HG03354 (cell line): ENCODE results near the gene MDM2.
"Not testable (repeated sequence)": the region's sequence is repeated elsewhere in the genome, so short reads cannot be mapped to it uniquely, and the experiment has no call there.

Experiments
- ATAC-seq: cut with Tn5 transposase; IDR thresholded peaks from one replicate; pipeline ENCODE4 v1.9.1; 2021; ENCODE audit warnings: mild to moderate bottlenecking; ENCODE audit not compliant: unreplicated experiment, poor library complexity, severe bottlenecking

The MDM2 gene

DNA sequence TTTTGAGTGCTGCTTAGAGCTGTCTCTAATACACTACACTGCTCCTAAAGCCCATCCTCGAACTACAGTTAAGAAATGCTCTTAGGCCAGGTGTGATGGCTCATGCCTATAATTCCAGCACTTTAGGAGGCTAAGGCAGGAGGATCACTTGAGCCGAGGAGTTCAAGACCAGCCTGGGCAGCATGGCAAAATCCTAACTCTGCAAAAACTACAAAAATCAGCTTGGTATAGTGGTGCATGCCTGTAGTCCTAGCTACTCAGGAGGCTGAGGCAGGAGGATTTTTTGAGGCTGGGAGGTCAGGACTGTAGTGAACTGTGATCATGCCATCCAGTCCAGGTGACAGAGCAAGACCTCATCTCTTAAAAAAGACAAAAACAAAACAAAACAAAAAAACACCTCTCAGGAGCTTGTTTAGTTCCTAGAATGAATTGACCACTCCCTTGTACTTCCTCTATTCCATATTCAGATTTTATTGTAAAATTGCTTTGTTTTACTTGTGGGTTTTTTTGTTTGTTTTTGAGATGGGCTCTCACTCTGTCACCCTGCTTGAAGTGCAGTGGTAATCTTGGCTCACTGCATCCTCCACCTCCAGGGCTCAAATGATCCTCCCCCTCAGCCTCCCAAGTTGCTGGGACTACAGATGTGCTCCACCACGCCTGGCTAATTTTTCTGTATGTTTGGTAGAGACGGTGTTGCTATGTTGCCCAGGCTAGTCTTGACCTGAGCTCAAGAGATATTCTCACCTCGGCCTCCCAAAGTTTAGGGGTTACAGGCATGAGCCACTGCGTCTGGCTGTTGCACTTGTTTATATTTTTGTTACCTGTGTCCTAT is 13.6 kb downstream of the MDM2 start:
- ATAC-seq: no peak

DNA sequence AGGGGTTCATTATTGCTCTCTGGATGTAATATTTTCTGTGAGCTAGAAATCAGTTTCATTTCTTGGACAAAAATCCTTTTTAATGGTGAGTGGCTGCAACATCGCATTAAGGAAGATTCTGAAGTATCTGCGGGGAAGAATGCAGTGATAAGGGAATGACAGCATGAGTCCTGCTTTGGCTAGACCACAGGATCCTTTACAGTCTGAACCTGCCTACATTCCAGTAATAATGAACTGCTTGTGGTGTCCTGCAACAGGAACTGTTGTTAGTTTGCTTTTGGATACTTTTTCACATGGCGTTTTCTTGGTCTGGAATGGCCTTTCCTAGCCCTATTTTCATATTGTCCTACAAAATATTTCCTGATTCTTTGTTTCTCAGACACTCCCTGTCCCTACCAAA is 15.7 kb downstream of the MDM2 start:
- ATAC-seq: no peak

DNA sequence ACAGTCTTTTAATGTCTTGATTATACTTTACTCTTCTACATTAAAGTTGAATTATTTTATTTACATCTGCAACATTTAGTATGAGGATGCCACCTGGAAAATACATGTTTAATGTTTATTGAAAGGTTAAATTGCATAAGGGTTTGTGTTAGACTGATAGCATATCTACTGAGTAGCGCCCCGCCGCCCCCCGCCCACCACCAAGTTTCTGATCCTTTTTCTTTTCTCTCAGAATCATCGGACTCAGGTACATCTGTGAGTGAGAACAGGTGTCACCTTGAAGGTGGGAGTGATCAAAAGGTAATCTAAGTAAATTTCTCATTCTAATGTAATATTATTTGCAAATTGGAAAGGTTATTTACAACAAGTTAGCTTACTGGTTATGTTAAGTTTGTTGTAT is 16.2 kb downstream of the MDM2 start:
- no peak for ATAC-seq

DNA sequence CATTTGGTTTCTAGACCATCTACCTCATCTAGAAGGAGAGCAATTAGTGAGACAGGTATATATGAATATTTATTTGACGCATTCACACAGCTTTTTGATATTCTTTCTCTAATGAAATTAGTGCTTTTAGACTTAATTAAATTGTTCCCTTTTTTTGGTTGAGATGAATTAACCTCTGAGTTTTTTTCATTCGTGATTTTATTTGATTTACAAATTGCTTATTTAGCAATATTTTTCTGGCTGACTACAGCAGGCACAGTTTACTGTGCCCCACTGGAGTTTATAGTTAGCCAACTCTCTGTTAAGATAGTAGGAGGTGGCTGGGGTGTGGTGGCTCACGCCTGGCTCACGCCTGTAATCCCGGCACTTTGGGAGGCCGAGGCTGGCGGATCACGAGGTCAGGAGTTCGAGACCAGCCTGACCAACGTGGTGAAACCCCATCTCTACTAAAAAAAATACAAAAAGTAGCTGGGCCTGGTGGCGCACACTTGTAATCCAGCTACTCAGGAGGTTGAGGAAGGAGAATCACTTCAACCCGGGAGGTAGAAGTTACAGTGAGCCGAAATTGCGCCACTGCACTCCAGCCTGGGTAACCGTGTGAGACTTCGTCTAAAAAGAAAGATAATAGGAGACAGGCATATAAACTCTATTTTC is 16.7 kb downstream of the MDM2 start:
- ATAC-seq: no peak

DNA sequence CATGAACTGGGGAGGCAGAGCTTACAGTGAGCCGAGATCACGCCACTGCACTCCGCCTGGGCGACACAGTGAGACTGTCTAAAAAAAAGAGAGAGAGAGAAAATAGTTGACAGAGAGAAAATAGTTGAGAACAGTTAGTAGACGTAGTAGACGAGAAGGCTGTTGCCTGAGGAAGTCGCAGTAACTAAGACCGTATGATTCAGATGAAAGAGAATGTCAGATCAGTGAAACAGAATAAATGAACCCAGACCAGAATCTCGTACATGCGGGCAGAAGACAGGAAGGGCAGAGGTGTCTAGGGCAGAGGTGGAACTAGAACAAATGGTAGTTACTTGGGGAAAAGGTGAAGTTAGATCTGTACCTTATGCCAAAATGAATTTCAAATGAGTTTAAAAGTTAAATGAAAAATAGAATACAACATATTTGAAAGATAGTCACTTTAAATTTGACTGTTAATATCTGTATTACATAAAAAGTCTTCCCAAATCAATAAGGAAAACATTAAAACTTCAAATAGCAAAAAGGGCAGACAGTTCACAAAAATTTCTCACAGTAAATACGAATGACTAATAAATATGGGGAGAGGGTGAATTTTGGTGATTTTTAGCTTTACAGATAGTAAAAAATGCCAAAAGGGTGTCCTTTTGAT is 17.7 kb downstream of the MDM2 start:
- ATAC-seq: no peak

DNA sequence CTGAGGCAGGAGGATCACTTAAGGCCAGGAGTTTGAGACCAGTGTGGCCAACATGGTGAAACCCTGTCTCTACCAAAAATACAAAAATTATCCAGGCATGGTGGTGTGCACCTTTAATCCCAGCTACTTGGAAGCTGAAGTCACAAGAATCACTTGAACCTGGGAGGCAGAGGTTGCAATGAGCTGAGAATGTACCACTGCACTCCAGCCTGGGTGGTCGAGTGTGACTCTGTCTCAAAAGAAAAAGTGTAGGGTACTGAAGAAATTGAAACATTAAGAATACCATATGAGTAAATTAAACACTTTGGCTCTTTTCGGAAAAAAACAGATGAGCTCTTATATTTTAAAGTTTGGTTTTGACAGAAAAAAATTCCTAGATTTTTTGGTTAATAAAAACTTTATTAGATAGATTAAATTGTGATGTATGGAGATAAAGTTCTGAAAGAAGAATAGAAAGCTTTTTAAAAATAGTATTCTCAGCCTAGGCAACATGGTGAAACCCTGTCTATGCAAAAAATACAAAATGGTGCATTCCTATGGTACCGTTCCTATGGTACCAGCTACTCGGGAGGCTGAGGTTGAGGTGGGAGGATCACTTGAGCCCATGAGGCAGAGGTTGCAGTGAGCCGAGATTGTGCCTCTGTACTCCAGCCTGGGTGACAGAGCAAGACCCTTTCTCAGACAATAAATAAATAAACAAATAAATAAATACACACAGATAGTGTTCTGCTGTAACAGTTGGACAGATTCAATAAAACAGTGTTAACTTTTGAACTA is 20.1 kb downstream of the MDM2 start:
- no peak for ATAC-seq

DNA sequence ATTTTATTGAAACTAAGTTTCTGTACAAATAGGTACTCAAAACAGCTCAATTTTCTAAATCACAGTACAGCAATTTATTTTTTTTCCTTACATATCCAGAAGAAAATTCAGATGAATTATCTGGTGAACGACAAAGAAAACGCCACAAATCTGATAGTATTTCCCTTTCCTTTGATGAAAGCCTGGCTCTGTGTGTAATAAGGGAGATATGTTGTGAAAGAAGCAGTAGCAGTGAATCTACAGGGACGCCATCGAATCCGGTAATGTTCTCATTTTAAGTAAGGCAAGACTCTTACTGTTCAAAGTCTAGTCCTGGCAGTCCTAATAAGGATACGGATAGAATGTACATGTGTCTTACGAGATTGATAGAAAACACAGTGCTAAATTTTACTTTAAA is 20.7 kb downstream of the MDM2 start:
- ATAC-seq: no peak

DNA sequence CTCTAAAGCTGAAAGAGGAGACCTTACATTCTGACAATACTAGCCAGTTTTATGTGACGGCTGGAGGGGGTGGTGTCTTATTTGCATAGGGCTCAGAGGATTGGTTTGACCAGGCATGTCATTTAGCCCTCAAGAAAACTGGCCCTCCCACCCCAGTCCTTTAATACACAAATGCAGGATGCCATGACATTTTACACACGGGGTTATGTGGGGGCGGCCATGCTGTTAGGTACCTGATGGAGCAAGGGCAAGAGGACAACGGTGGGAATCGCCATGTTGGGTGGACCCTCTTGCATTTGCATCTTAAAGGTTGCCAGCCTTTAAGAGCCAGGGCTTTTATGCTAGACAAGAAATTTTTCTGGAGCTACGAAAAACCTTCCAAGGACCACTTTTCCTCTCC is 23.3 kb downstream of the MDM2 start:
- ATAC-seq: no peak

DNA sequence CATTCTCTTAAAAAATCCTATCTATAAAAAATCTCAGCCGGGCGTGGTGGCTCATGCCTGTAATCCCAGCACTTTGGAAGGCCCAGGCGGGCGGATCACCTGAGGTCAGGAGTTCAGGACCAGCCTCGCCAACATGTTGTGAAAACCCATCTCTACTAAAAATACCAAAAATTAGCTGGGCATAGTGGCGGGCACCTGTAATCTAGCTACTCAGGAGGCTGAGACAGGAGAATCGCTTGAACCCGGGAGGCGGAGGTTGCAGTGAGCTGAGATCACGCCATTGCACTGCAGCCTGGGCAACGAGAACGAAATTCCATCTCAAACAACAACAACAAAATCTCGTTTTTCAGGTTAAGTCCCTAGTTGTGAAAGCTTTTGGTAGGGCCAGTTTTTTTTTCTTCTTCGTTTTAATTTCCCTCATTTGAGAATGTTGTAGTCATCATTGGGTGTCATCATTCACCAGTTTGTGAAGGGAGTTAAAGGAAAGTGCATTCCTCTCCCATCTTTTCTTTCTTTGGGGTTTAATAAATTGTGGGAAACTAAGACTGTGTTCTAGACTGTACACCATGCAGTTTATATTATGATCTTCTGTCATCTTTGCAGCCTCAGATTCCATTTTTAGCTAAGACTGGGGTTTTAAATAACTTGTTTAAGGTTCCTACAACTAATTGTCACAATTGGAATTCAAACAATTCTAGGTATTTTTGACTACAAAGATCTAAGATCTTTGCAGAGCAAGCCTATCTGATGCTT is 23.9 kb downstream of the MDM2 start:
- no peak for ATAC-seq

DNA sequence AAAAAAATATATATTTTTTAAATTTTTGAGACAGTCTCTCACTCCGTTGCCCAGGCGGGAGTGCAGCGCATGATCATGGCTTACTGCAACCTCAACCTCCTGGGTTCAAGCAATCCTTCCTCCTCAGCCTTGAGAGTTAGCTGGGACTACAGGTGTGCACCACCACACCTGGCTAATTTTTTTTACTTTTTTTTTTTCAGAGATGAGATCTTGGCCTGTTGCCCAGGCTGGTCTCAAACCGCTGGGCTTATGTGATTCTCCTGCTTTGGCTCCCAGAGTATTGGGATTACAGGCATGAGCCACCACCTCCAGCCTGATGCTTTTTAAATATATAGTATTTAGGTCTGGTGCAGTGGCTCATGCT is 24.5 kb downstream of the MDM2 start:
- ATAC-seq: no peak

DNA sequence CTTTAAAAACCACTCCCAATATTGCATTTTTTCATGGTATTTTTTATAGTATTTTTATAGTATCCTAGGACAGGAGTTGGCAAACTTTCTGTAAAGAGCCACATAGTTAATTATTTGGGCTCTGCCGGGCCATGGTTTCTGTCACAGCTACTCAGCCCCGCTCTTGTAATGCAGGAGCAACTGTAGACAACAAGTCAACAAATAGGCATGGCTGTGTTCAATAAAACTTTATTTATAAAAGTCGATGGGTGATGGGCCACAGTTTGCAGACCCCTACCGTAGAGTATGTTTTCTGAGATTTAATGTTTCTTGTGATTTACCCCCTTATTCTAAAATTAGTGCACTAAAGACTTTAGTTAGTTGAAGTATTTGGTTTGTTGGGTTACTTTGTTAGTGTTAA is 25.5 kb downstream of the MDM2 start:
- no peak for ATAC-seq

DNA sequence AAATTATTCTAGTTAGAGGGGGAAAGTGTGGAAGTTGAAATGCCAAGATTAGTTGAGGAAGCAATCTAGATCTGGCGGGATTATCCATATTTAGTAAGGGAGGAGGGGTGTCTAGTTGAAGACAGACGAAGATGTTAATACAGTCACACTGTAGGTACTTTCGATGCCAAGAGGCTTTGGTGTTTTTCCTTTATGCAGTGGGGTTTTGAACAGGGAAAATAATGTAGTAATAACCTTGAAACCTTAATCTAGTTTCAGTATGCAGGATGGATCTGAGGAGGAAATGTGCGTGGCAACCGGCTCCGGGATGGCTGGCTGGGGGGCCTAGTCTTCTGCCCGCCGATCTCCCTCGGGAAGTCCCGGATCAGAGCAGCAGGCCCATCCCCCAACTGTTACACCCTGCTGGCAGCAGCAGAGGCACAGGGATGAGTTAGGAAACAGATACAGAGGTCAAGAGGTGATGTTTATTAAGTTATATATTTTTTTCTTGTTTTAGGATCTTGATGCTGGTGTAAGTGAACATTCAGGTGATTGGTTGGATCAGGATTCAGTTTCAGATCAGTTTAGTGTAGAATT is 27.4 kb downstream of the MDM2 start:
- no peak for ATAC-seq

DNA sequence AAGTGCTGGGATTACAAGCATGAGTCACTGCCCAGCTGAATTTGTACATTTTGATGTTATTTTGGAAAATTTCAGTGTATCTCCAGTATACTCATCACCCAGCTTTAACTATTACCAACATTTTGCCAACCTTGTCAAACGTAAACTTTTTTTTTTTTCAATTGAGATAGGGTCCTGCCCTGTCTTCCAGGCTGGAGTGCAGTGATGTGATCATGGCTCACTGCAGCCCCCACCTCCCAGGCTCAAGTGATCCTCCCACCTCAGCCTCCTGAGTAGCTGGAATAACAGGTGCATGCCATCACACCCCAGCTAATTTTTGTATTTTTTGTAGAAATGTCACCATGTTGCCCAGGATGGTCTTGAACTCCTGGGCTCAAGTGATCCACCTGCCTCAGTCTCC is 29.2 kb downstream of the MDM2 start:
- no peak for ATAC-seq

DNA sequence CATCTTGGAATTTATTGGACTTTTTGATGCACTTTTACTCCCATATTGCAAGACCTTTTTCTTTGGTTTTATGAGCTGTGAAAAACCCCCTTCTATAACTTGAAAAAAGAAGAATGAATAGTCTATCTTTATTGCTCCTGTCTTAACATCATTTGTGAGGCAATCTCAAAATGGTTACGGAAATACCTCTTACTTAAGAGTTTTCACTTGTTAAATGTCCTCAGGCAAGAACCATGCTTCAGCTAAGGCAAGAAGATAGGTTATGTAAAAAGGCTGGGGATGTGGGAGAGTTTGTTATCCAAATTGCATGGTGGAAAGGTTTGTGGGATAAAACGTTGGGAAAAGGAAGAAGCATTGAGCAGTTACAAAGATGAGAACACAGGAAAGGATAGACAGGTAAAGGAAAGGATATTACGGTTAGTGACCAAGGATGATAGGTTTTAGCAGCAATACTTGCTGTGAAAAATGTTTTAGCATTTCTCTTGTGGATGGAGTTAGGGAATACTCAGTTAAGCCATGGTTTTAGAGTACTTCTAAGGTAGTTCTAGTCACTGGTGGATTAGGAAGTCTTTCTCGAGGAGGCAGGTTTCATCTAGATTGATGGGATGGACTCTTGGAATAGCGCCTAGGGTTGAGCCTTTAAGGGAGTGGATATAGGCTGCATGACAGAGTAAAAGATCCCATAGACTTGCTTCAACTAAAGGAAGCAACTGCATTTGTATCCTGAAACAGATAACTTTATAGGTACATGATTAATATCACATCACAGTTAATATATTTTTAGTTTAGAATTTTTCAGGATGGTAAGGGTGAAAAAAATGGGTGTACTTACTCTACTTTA is 30.3 kb downstream of the MDM2 start:
- no peak for ATAC-seq

DNA sequence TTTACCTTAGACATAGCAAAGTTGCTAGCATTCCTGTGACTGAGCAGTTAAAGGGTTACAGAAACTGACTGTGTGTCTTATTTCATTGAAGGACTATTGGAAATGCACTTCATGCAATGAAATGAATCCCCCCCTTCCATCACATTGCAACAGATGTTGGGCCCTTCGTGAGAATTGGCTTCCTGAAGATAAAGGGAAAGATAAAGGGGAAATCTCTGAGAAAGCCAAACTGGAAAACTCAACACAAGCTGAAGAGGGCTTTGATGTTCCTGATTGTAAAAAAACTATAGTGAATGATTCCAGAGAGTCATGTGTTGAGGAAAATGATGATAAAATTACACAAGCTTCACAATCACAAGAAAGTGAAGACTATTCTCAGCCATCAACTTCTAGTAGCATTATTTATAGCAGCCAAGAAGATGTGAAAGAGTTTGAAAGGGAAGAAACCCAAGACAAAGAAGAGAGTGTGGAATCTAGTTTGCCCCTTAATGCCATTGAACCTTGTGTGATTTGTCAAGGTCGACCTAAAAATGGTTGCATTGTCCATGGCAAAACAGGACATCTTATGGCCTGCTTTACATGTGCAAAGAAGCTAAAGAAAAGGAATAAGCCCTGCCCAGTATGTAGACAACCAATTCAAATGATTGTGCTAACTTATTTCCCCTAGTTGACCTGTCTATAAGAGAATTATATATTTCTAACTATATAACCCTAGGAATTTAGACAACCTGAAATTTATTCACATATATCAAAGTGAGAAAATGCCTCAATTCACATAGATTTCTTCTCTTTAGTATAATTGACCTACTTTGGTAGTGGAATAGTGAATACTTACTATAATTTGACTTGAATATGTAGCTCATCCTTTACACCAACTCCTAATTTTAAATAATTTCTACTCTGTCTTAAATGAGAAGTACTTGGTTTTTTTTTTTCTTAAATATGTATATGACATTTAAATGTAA is 31.5 kb downstream of the MDM2 start:
- ATAC-seq: no peak

DNA sequence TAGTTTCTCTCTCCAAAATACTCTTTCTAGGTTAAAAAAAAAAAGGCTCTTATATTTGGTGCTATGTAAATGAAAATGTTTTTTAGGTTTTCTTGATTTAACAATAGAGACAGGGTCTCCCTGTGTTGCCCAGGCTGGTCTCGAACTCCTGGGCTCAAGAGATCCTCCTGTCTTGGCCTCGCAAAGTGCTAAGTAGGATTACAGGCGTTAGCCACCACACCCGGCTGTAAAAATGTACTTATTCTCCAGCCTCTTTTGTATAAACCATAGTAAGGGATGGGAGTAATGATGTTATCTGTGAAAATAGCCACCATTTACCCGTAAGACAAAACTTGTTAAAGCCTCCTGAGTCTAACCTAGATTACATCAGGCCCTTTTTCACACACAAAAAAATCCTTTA is 33.2 kb downstream of the MDM2 start:
- ATAC-seq: not testable (repeated sequence)

DNA sequence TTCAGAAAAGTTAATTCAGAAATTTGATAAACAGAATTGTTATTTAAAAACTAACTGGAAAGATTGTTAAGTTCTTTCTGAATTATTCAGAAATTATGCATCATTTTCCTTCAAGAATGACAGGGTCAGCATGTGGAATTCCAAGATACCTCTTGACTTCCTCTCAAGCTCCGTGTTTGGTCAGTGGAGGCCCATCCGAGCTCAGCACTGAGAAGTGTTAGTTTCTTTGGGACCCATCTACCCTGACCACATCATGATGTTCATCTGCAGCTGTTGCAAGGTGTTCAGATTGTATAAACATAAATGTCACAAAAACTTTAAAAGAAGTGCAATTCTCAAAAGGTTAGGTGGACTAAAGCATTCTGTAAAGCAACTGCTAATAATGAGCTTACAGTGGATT is 33.7 kb downstream of the MDM2 start:
- no peak for ATAC-seq
